Measurements from ENCODE around the gene DYNLL2.

GRCh38 chr17:58094118-58094517, 10.9 kb downstream of the DYNLL2 start:
- TF ChIP-seq CTCF (IDR thresholded peaks at IDR 0.05) (no peak), POLR2A (IDR thresholded peaks at IDR 0.05) (no peak)

All from heart left ventricle (tissue), 13 donors.